ENCODE measurements around the gene CTSL.

DNA sequence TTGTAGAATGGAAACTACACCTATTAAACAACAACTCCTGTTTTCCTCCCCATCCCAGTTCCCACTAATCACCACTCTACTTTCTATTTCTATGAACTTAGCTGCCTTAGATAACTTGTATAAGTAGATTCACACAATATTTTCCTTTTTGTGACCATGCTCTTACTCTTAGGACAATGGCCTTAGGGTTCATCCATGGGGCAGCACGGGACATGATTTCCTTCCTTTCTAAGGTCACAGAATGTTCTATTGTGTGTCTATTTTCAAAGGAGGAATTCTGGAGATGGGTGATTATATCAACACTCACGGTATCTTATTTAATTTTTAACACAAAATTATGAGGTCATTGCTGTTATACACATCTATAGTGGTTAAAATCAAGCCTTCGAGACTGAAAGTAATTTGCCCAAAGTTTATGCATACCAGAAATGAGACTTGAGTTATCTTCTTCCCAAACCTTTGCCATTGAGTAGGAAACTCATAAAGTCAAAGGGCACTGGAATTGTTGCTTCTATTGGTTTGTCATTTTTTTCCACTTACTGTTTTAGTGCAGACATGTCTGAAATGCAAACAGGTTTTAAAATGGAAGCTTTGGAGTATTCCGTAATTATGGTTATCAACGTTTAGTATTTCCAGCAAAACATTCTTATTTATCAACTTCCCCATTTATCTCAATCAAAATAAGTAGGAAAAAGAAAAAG, 23.6 kb downstream of the CTSL start:
- TF ChIP-seq POLR2A (IDR thresholded peaks at IDR 0.05; ENCODE audit: extremely low read depth, insufficient read length) (no peak), MYC (IDR thresholded peaks at IDR 0.05; ENCODE audit: low read depth, low read length) (no peak)
- TF ChIP-seq, protein P1, sequence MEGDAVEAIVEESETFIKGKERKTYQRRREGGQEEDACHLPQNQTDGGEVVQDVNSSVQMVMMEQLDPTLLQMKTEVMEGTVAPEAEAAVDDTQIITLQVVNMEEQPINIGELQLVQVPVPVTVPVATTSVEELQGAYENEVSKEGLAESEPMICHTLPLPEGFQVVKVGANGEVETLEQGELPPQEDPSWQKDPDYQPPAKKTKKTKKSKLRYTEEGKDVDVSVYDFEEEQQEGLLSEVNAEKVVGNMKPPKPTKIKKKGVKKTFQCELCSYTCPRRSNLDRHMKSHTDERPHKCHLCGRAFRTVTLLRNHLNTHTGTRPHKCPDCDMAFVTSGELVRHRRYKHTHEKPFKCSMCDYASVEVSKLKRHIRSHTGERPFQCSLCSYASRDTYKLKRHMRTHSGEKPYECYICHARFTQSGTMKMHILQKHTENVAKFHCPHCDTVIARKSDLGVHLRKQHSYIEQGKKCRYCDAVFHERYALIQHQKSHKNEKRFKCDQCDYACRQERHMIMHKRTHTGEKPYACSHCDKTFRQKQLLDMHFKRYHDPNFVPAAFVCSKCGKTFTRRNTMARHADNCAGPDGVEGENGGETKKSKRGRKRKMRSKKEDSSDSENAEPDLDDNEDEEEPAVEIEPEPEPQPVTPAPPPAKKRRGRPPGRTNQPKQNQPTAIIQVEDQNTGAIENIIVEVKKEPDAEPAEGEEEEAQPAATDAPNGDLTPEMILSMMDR (IDR thresholded peaks at IDR 0.05; ENCODE audit: low read depth, low read length) = no peak
- TF ChIP-seq, protein P2, sequence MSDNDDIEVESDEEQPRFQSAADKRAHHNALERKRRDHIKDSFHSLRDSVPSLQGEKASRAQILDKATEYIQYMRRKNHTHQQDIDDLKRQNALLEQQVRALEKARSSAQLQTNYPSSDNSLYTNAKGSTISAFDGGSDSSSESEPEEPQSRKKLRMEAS (IDR thresholded peaks at IDR 0.05; ENCODE audit: low read depth, low read length) = no peak
